PC-9 (cell line): Measurements from ENCODE around the gene DLGAP3. TPM values are rescaled to one million over a fixed set of nuclear protein-coding genes. Genes with fewer than 3 reads are reported as not detected.

Experiments
- BruUV-seq: library from RNA; stranded (reverse); fragments of 400-500 nt; replicated peaks from 2 replicates; lab custom pipeline; 2021; lab: Mats Ljungman, UMichigan
- CTCF ChIA-PET: fragments of 300-600 bp; sonication (Branson Sonifier 250); formaldehyde crosslinking; loops from one replicate; lab custom pipeline; 2022; ENCODE audit warnings: antibody characterized with exemption; lab: Charles Lee
- POLR2A ChIA-PET: fragments of 300-600 bp; sonication (Branson Sonifier 250); formaldehyde crosslinking; loops from one replicate; lab custom pipeline; 2022; ENCODE audit warnings: antibody characterized with exemption; ENCODE audit not compliant: unreplicated experiment; lab: Charles Lee
- DNase-seq, 2 experiments: peaks; one replicate each; pipeline versions ENCODE4 v3.0.0 to v3.0.0-alpha.2; 2015 to 2022; ENCODE audit warnings: mixed read lengths in 1 of 2
- H2AFZ ChIP-seq: fragments of 200-600 bp; sonication (generic); 2 replicates; pipeline ENCODE4 v1.8.1; 2017; ENCODE audit warnings: antibody characterized with exemption
- H3F3A ChIP-seq: fragments of 200-600 bp; sonication (generic); 2 replicates; pipeline ENCODE4 v1.8.1; 2017; ENCODE audit warnings: antibody characterized with exemption, mild to moderate bottlenecking, low read depth; ENCODE audit not compliant: insufficient read depth
- H3K27ac ChIP-seq: fragments of 200-600 bp; sonication (generic); 2 replicates; pipeline ENCODE4 v1.6.1; 2016; ENCODE audit warnings: mixed run types
- H3K27me3 ChIP-seq: fragments of 200-600 bp; sonication (generic); 2 replicates; pipeline ENCODE4 v1.6.1; 2016; ENCODE audit warnings: low read depth, mixed run types; ENCODE audit not compliant: insufficient read depth
- H3K36me3 ChIP-seq: fragments of 200-600 bp; sonication (generic); 2 replicates; pipeline ENCODE4 v1.6.1; 2016; ENCODE audit warnings: low read depth, mixed run types
- H3K4me1 ChIP-seq: fragments of 200-600 bp; sonication (generic); replicated peaks from 2 replicates; pipeline ENCODE4 v1.6.1; 2016; ENCODE audit warnings: mixed run types; ENCODE audit not compliant: insufficient read depth
- H3K4me2 ChIP-seq: fragments of 200-600 bp; sonication (generic); 2 replicates; pipeline ENCODE4 v1.6.1; 2017; ENCODE audit warnings: mixed run types
- H3K4me3 ChIP-seq: fragments of 200-600 bp; sonication (generic); 2 replicates; pipeline ENCODE4 v1.6.1; 2016; ENCODE audit warnings: mixed run types
- H3K79me2 ChIP-seq: fragments of 200-600 bp; sonication (generic); 2 replicates; pipeline ENCODE4 v1.6.1; 2017; ENCODE audit warnings: low read depth, mixed run types
- H3K9me2 ChIP-seq: fragments of 200-600 bp; sonication (generic); 2 replicates; pipeline ENCODE4 v1.8.1; 2017; ENCODE audit warnings: mild to moderate bottlenecking; ENCODE audit not compliant: insufficient read depth
- H3K9me3 ChIP-seq: fragments of 200-600 bp; sonication (generic); 2 replicates; pipeline ENCODE4 v1.8.1; 2016; ENCODE audit warnings: low read depth; ENCODE audit not compliant: insufficient read depth
- H4K20me1 ChIP-seq: fragments of 200-600 bp; sonication (generic); 2 replicates; pipeline ENCODE4 v1.8.1; 2017; ENCODE audit not compliant: insufficient read depth
- EZH2 ChIP-seq: fragments of 200-600 bp; sonication (generic); IDR thresholded peaks from 2 replicates; pipeline ENCODE4 v1.8.0; 2017; ENCODE audit warnings: antibody characterized with exemption, low read depth
- intact Hi-C: fragments of 100-400 bp; cut with micrococcal nuclease; formaldehyde crosslinking; loops from one replicate; pipeline ENCODE4 v1.10.0; 2022; ENCODE audit not compliant: unreplicated experiment
- total RNA-seq: library from RNA; stranded (reverse); gene quantifications from 2 replicates; pipeline ENCODE4 v1.2.3, GENCODE V29; 2021
- TF ChIP-seq, protein P1 (sequence below): fragments of 200-600 bp; sonication (generic); conservative IDR thresholded peaks from 2 replicates; pipeline ENCODE4 v1.6.1; 2017; ENCODE audit warnings: mixed run types, antibody characterized with exemption, mild to moderate bottlenecking, moderate library complexity

Gene DLGAP3
- total RNA-seq, 1 experiment from 2014 or later = not detected

DNA sequence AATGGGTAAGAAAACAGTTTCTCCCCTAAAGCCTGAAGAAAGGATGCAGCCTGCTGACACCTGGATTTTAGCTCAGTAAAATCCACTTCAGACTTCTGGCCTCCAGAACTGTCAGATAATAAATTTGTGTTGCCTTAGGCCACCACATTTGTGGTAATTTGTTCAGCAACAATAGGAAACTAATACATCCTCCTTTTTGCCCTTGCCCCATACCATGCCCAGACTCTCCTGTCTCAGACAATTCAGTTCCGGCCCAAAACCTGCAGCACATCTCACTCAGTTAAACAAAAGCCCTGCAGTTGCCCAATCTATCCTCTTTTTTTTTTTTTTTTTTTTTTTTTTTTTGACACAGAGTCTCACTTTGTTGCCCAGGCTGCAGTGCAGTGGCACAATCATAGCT is 95.7 kb downstream of the DLGAP3 start:
- intact Hi-C loops = no loop called here
- no TSS peak for BruUV-seq
- CTCF ChIA-PET = no interaction called here

GRCh38 chr1:34831721-34832246 is 97.7 kb downstream of the DLGAP3 start:
- Histone ChIP-seq H2AFZ (no peak overlapping the region), H3K4me1 (no peaks in the 10 kb centered on the region), H3K9me2 (no peaks in the 10 kb centered on the region), H3K4me3 (no peak overlapping the region), H3K27ac (no peak overlapping the region), H3K36me3 (no peaks in the 10 kb centered on the region), H3K4me2 (no peak overlapping the region), H3F3A (no peaks in the 10 kb centered on the region), H3K79me2 (no peaks in the 10 kb centered on the region), H3K9me3 (no peaks in the 10 kb centered on the region), H3K27me3 (no peaks in the 10 kb centered on the region), H4K20me1 (no peaks in the 10 kb centered on the region)
- no peak for TF ChIP-seq EZH2
- TF ChIP-seq, protein P1, sequence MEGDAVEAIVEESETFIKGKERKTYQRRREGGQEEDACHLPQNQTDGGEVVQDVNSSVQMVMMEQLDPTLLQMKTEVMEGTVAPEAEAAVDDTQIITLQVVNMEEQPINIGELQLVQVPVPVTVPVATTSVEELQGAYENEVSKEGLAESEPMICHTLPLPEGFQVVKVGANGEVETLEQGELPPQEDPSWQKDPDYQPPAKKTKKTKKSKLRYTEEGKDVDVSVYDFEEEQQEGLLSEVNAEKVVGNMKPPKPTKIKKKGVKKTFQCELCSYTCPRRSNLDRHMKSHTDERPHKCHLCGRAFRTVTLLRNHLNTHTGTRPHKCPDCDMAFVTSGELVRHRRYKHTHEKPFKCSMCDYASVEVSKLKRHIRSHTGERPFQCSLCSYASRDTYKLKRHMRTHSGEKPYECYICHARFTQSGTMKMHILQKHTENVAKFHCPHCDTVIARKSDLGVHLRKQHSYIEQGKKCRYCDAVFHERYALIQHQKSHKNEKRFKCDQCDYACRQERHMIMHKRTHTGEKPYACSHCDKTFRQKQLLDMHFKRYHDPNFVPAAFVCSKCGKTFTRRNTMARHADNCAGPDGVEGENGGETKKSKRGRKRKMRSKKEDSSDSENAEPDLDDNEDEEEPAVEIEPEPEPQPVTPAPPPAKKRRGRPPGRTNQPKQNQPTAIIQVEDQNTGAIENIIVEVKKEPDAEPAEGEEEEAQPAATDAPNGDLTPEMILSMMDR = no peak
- POLR2A ChIA-PET = no interaction called here
- CTCF ChIA-PET = no interaction called here
- BruUV-seq = no TSS peak
- DNase-seq = no peak
- intact Hi-C loops = no loop called here

More for the DNA sequence above, 95.7 kb downstream of the DLGAP3 start:
- TF ChIP-seq, protein P1 = no peak
- TF ChIP-seq EZH2 = no peak
- H3K27ac ChIP-seq = no peak overlapping the region
- DNase-seq = no peak
- H3K4me2 ChIP-seq = no peak overlapping the region
- no peaks in the 10 kb centered on the region for H3K36me3 ChIP-seq
- H3K9me3 ChIP-seq = no peaks in the 10 kb centered on the region
- H3K9me2 ChIP-seq = no peaks in the 10 kb centered on the region
- POLR2A ChIA-PET = interaction anchor here (0.6 to 0.7 kb wide), 2 partner anchors 12 to 293 kb away, joined by 7 to 25 read pairs; no protein-coding TSS in a partner anchor
- no peaks in the 10 kb centered on the region for H3K27me3 ChIP-seq
- no peaks in the 10 kb centered on the region for H3K4me1 ChIP-seq
- no peaks in the 10 kb centered on the region for H4K20me1 ChIP-seq
- H3F3A ChIP-seq = no peaks in the 10 kb centered on the region
- H3K79me2 ChIP-seq = no peaks in the 10 kb centered on the region
- H2AFZ ChIP-seq = no peak overlapping the region
- H3K4me3 ChIP-seq = no peak overlapping the region

GRCh38 chr1:34829250-34829649 is 100.2 kb downstream of the DLGAP3 start:
- Histone ChIP-seq H3K36me3 (no peaks in the 10 kb centered on the region), H3K4me2 (no peak overlapping the region), H3K4me1 (no peaks in the 10 kb centered on the region), H3K27me3 (no peaks in the 10 kb centered on the region), H3K27ac (no peak overlapping the region), H3K4me3 (no peak overlapping the region), H3K79me2 (no peaks in the 10 kb centered on the region), H4K20me1 (no peaks in the 10 kb centered on the region), H3F3A (no peaks in the 10 kb centered on the region), H3K9me2 (no peaks in the 10 kb centered on the region), H2AFZ (no peak overlapping the region), H3K9me3 (no peaks in the 10 kb centered on the region)
- TF ChIP-seq, protein P1 = no peak
- no peak for TF ChIP-seq EZH2
- POLR2A ChIA-PET = no interaction called here
- BruUV-seq = no TSS peak
- DNase-seq = no peak
- intact Hi-C loops = no loop called here
- CTCF ChIA-PET = no interaction called here
